Spleen (tissue), 7 donors: ENCODE measurements around the gene MALAT1.

Experiments
- CTCF ChIP-seq, 11 experiments: fragments of 200-600 bp in 7 of 11; fragments of 450-650 bp in 4 of 11; sonication (generic) in 4 of 11; IDR thresholded peaks in 8 of 11; conservative IDR thresholded peaks in 3 of 11; 1 replicate in 7 of 11; 2 replicates in 4 of 11; pipeline versions ENCODE4 v1.4.0 to v1.8.0; 2016 to 2021; ENCODE audit warnings: antibody characterized with exemption in 11 of 11, inconsistent platforms in 4 of 11, mild to moderate bottlenecking in 1 of 11
- POLR2A ChIP-seq, 3 donors: fragments of 450-650 bp; IDR thresholded peaks; one replicate each; pipeline ENCODE4 v1.5.1; 2017; ENCODE audit warnings: antibody characterized with exemption in 3 of 3, mild to moderate bottlenecking in 1 of 3
- donor health status: DM: no; HTN: no; CAD: no; lungs with moderate emphysema.
- donor health status: DM: no; HTN: no; CAD: no.
- donor health status: DM: no; HTN: no; CAD: no.

- TF ChIP-seq POLR2A (IDR thresholded peaks at IDR 0.05) (no peak), CTCF (IDR thresholded peaks at IDR 0.05 in 8 of 11, conservative IDR thresholded peaks at IDR 0.05 in 3 of 11) (no peak)
Measured at GRCh38 chr11:65498042-65498726, 661 bp upstream of the MALAT1 start.
